Measurements from ENCODE around the gene PXN. TPM values are rescaled to one million over a fixed set of nuclear protein-coding genes. Genes with fewer than 3 reads are reported as not detected.
A peak's percentile ranks its signal among the peaks of the same experiment; 100 is the strongest.

PXN gene
- total and polyA plus RNA-seq, 2 of the 13 experiments (the other 11 are each of a cell fraction or from before 2014, with no cell fraction given): 13.6 to 14.2 TPM

DNA sequence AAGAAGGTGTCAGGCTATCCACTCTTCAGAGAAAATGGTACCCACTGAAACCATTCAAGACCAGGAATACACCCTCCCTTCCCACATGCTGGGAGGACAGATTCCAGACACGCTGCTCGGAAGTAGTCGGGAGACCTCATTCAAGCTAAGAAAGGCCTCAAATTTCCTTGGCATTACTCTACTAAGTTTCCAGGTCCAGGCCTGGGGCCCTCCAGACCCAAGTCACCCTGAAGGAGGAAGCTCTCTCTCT is 37.6 kb downstream of the PXN start:
- POLR2A ChIA-PET: interaction anchor here (0.7 to 8.7 kb wide), 24 partner anchors 8 to 753 kb away, joined by 3 to 461 read pairs (median 9); partner anchors contain the start of genes DYNLL1, PLA2G1B, POP5 and PXN
- no TSS peak for BruUV-seq (replicated peaks)
- intact Hi-C loops (cut with micrococcal nuclease; ENCODE audit: unreplicated experiment) (loop anchor here (1.0 kb wide), 2 partner anchors 37 to 63 kb away; partner anchors contain the start of genes PXN and RNU4-2), in situ Hi-C loops (cut with HindIII; ENCODE audit: extremely low pct_ligation_motif_present, low pct_unique_long_range_greater_than_20kb) (no loop called here)
- DNase-seq (ENCODE audit: low spot score) (no peak), ATAC-seq (no peak), FAIRE-seq (no peak)
- Histone ChIP-seq H3K4me1 (ENCODE audit: insufficient read depth, low read length) (peaks cover 87% of the 10 kb centered on the region), H3K79me2 (ENCODE audit: insufficient read depth, low read length) (peaks cover 7% of the 10 kb centered on the region), H3K27ac (ENCODE audit: extremely low read length, insufficient read depth, low read length) (peak overlapping the region; percentile 100), H2AFZ (ENCODE audit: low read length) (no peak overlapping the region), H3K9ac (ENCODE audit: insufficient read depth, low read depth, low read length) (peak overlapping the region; percentile 84), H4K20me1 (ENCODE audit: insufficient read depth, low read length) (no peaks in the 10 kb centered on the region), H3K4me3 (replicated peaks in 1 of 3; ENCODE audit: insufficient read depth in 1 of 3, low read depth in 2 of 3, low read length in 3 of 3) (peak overlapping the region; percentile 41 to 70 (median 50)), H3K9me3 (ENCODE audit: low read length) (no peaks in the 10 kb centered on the region), H3K36me3 (replicated peaks in 1 of 2; ENCODE audit: control insufficient read depth in 1 of 2, insufficient read depth in 2 of 2, low read length in 2 of 2) (peaks cover 2 to 12% of the 10 kb centered on the region in 2 experiments; a peak in 3 of 5 replicates), H3K27me3 (ENCODE audit: control insufficient read depth in 1 of 2, insufficient read depth in 2 of 2, low read length in 2 of 2) (no peaks in the 10 kb centered on the region), H3K4me2 (ENCODE audit: low read depth, low read length) (peak overlapping the region; percentile 97)
- 0% methylated on average over 3 of the region's 3 CpGs for WGBS (ENCODE audit: low lambda C conversion rate)
- CTCF ChIA-PET (ENCODE audit: low intra/inter-chr PET ratio, low total read pairs): interaction anchor here (3.3 kb wide), 1 partner anchor 38 kb away, joined by 51 read pairs; the partner anchor contains the start of gene PXN
- TF ChIP-seq PAX8 (CRISPR knock-in tag; IDR thresholded peaks at IDR 0.05; ENCODE audit: borderline replicate concordance) (no peak), ELF4 (CRISPR knock-in tag; IDR thresholded peaks at IDR 0.05; ENCODE audit: borderline replicate concordance) (peak; percentile 63; the same call in 1 of the 2 replicates), ZZZ3 (CRISPR knock-in tag; IDR thresholded peaks at IDR 0.05; ENCODE audit: borderline replicate concordance) (no peak), TGIF2 (CRISPR knock-in tag; IDR thresholded peaks at IDR 0.05) (no peak), ASH2L (IDR thresholded peaks at IDR 0.05; ENCODE audit: insufficient read length, low read depth, low read length) (peak; percentile 93), MED1 (CRISPR knock-in tag; IDR thresholded peaks at IDR 0.05) (peak; percentile 31; the same call in 1 of the 2 replicates), ZBTB8A (CRISPR knock-in tag; IDR thresholded peaks at IDR 0.05; ENCODE audit: borderline replicate concordance, low read depth) (no peak)
- TF ChIP-seq, protein P1, sequence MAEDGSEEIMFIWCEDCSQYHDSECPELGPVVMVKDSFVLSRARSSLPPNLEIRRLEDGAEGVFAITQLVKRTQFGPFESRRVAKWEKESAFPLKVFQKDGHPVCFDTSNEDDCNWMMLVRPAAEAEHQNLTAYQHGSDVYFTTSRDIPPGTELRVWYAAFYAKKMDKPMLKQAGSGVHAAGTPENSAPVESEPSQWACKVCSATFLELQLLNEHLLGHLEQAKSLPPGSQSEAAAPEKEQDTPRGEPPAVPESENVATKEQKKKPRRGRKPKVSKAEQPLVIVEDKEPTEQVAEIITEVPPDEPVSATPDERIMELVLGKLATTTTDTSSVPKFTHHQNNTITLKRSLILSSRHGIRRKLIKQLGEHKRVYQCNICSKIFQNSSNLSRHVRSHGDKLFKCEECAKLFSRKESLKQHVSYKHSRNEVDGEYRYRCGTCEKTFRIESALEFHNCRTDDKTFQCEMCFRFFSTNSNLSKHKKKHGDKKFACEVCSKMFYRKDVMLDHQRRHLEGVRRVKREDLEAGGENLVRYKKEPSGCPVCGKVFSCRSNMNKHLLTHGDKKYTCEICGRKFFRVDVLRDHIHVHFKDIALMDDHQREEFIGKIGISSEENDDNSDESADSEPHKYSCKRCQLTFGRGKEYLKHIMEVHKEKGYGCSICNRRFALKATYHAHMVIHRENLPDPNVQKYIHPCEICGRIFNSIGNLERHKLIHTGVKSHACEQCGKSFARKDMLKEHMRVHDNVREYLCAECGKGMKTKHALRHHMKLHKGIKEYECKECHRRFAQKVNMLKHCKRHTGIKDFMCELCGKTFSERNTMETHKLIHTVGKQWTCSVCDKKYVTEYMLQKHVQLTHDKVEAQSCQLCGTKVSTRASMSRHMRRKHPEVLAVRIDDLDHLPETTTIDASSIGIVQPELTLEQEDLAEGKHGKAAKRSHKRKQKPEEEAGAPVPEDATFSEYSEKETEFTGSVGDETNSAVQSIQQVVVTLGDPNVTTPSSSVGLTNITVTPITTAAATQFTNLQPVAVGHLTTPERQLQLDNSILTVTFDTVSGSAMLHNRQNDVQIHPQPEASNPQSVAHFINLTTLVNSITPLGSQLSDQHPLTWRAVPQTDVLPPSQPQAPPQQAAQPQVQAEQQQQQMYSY (CRISPR knock-in tag; IDR thresholded peaks at IDR 0.05): 0 out of 2 replicates have a peak, but pooled peaks have one; percentile 13
- TF ChIP-seq, protein P2, sequence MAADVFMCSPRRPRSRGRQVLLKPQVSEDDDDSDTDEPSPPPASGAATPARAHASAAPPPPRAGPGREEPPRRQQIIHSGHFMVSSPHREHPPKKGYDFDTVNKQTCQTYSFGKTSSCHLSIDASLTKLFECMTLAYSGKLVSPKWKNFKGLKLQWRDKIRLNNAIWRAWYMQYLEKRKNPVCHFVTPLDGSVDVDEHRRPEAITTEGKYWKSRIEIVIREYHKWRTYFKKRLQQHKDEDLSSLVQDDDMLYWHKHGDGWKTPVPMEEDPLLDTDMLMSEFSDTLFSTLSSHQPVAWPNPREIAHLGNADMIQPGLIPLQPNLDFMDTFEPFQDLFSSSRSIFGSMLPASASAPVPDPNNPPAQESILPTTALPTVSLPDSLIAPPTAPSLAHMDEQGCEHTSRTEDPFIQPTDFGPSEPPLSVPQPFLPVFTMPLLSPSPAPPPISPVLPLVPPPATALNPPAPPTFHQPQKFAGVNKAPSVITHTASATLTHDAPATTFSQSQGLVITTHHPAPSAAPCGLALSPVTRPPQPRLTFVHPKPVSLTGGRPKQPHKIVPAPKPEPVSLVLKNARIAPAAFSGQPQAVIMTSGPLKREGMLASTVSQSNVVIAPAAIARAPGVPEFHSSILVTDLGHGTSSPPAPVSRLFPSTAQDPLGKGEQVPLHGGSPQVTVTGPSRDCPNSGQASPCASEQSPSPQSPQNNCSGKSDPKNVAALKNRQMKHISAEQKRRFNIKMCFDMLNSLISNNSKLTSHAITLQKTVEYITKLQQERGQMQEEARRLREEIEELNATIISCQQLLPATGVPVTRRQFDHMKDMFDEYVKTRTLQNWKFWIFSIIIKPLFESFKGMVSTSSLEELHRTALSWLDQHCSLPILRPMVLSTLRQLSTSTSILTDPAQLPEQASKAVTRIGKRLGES (CRISPR knock-in tag; IDR thresholded peaks at IDR 0.05; ENCODE audit: borderline replicate concordance): no peak
- TF ChIP-seq, protein P3, sequence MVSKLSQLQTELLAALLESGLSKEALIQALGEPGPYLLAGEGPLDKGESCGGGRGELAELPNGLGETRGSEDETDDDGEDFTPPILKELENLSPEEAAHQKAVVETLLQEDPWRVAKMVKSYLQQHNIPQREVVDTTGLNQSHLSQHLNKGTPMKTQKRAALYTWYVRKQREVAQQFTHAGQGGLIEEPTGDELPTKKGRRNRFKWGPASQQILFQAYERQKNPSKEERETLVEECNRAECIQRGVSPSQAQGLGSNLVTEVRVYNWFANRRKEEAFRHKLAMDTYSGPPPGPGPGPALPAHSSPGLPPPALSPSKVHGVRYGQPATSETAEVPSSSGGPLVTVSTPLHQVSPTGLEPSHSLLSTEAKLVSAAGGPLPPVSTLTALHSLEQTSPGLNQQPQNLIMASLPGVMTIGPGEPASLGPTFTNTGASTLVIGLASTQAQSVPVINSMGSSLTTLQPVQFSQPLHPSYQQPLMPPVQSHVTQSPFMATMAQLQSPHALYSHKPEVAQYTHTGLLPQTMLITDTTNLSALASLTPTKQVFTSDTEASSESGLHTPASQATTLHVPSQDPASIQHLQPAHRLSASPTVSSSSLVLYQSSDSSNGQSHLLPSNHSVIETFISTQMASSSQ (IDR thresholded peaks at IDR 0.05; ENCODE audit: low read depth): peak; percentile 43; the same call in 1 of the 2 replicates
- TF ChIP-seq, protein P3 (CRISPR knock-in tag; IDR thresholded peaks at IDR 0.05; ENCODE audit: borderline replicate concordance): no peak

Data from HepG2 (cell line).